Fibroblast of peridontal ligament (primary cell): ENCODE results near the gene IQCF5.
"Not testable (repeated sequence)": the region's sequence is repeated elsewhere in the genome, so short reads cannot be mapped to it uniquely, and the experiment has no call there.

ENCODE experiments used
- DNase-seq: peaks from one replicate; pipeline ENCODE4 v3.0.0-alpha.2; 2010; ENCODE audit errors: extremely low read depth

The IQCF5 gene

GRCh38 chr3:51869304-51869703, 6.1 kb downstream of the IQCF5 start:
- no peak for DNase-seq

- DNase-seq = not testable (repeated sequence)
These were observed 6.5 kb downstream of the IQCF5 start for GRCh38 chr3:51868896-51869295.

GRCh38 chr3:51862886-51863285, 12.5 kb downstream of the IQCF5 start:
- no peak for DNase-seq

GRCh38 chr3:51860703-51861665, 14.4 kb downstream of the IQCF5 start, which contains the start of gene IQCF2:
TSS of gene IQCF2 (plus strand) at chr3:51861615. CDS start at chr3:51861667, 52 bp downstream.
- no peak for DNase-seq

- DNase-seq = not testable (repeated sequence)
These were observed 20.0 kb downstream of the IQCF5 start for GRCh38 chr3:51855411-51855810.

GRCh38 chr3:51845129-51845528, 30.3 kb downstream of the IQCF5 start:
- no peak for DNase-seq

- no peak for DNase-seq
These were observed 38.8 kb downstream of the IQCF5 start for GRCh38 chr3:51836606-51837005.

GRCh38 chr3:51830836-51831385, 44.5 kb downstream of the IQCF5 start:
- DNase-seq = no peak

- no peak for DNase-seq
These were observed 45.1 kb downstream of the IQCF5 start for GRCh38 chr3:51830345-51830744.

GRCh38 chr3:51828297-51828696, 47.1 kb downstream of the IQCF5 start:
- DNase-seq = no peak
